Dermis blood vessel endothelial cell (primary cell): ENCODE measurements around the gene IGFBPL1. TPM values are rescaled to one million over a fixed set of nuclear protein-coding genes. Genes with fewer than 3 reads are reported as not detected.
A peak's percentile ranks its signal among the peaks of the same experiment; 100 is the strongest.
"Not testable (repeated sequence)": the region's sequence is repeated elsewhere in the genome, so short reads cannot be mapped to it uniquely, and the experiment has no call there.

Experiments used
- DNase-seq: peaks from one replicate; pipeline ENCODE4 v3.0.0; 2010
- total RNA-seq: library from RNA; depleted of rRNA; stranded (reverse); fragments of >200 nt; gene quantifications from 2 replicates; pipeline ENCODE4 v1.2.3, GENCODE V29; 2014

The IGFBPL1 gene
- total RNA-seq, 1 donor from 2014 or later, result 0.17 TPM

DNA sequence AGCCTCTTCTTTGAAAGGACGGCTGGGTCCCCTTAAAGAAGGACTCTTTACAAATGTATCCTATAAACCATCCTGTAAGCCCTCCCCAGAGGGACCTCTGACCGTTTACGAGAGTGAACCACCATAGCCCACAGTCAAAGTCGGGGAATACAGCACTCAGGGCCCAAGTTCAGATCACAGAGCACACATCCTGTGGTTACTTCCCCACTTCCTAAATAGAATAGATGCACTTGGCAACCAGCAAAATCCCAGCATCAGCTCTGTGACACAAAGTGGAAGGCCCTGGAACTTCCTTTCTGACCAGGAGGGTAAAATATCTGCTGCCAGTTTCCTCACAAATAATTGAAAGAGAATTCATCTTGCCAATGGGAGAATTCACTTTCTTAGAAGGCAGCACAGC lies 6.9 kb upstream of the IGFBPL1 start:
- no peak for DNase-seq

DNA sequence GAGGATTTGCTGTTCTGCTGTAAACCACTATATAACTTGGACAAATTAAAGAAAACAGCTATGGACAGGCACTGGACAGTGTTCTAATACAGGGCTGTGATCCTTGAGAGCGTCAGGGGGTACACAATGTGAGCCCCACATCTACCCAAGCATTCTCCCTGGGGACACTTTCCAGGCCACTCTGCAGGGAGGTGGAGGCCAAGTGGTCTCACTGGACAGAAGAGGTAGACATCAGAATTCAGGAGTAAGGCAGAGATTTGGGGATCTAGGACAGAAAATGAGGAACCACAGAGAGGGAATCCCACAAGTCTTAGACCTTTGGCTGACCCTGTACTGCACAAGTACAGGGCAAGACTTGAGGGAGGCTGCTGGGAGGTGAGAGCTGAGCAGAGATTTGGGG lies 3.8 kb upstream of the IGFBPL1 start:
- no peak for DNase-seq

DNA sequence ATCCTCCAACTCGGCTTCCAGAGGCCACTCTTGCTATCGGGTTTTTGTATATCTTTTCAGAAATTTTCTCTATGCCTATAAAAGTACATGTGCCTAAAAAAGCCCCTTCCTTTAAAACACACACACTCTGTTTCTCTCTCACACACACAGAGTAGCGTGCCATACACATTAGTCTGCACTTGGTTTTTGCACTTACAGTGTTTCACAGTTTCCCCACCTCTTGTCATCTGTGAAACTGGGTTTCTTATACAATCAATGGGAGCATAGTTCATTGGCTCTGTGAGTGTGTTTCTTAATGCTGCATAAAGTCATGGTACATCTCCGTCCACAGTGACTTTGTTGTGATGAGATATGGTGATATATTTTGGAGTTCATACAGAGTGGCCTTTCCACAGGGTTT lies 664 bp upstream of the IGFBPL1 start:
- no peak for DNase-seq

DNA sequence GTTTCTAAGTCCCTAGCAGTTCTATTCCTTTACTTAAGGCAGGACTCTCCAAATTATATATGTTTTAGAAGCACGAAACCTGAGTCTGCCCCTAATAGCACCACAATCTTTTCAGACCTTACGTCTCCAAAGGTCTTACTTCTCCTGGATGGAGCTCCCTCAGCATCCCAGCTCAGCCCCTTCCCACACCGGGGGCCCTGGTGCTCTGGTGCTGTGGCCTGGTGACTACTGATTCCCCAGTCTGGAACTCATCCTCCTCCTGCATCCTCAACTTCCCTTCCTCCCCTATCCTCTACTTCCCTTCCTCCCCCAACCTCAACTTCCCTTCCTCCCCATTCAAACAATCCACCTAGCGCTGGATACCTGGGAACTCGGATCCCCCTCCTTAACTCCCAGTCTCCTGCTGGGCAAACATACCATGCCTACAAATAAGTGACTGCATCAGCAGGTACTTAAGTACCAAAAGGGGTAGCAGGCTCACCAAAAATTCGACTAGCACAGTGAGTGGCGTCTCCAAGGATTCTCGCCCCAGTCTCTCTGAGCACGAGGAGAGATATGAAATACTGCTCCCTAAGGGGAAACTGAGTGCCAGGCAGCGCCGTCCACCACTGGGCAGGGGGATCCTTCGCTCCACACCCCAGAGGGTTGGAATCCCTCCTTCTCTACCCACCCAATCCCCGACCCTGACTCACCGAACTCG lies 831 bp downstream of the IGFBPL1 start:
- DNase-seq, result no peak

DNA sequence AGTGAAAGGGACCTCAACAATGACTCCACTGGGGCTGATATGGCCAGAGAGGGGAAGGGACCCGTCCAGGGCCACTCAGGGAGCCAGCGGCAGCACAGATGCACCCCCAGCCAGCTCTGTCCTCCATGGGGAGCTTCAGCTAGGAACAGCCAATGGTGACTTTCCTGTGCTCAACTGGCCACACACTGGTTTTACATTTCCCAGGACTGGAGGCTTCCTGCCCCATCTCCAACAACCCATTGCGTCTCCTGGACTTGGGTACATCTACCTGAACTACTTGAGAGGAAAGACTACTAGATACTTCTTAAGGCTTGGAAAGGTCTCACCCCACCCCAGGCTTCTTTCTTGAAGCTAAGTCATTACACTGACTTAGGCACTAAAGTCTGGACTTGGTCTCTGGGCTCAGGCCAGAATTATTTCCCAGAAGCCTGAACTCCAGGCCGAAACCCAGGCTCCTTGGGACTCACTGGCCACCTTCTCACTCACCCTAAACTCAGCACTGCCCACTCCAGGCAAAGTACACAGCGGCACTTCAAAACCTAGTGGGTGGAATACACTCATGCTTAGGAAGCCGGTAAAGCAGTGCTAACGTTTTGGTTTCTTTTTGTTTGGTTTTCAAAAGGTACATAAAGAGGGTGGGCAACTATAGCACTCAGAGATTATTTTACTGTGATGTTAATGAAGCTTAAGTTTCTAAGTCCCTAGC lies 1.5 kb downstream of the IGFBPL1 start:
- DNase-seq, result no peak

DNA sequence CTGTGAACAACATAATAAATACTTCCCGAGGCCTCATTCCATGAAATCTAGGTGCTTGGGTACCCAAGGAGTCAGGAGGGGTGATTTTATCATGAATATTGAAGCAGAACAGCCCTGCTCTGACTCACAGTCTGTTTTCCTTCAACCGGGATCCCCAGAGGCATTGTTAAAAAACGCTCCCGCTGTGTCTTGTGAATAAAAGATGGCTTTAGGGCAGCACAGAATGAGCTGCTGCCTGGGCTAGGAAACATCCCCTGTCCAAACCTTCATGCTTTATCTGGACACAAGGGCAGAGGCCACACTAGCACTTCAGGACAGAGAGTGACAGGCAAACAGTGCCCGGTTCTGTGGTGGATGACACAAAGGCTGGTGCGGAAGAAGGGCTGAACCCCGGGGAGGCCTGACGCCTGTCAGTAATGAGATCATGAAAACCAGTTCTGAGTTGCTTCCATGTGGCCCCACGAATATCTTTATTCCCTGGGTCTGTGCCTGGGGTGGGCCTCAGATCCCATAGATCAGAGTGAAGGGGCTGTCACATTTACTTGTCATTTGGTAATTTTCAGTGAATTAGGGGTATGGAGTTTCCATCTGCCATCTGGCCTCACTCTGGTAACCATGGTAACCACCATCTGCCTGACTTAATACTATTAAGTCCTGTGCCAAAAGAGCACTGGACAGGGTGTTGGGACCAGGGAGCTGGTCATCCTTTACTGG lies 2.6 kb downstream of the IGFBPL1 start:
- DNase-seq, result no peak

DNA sequence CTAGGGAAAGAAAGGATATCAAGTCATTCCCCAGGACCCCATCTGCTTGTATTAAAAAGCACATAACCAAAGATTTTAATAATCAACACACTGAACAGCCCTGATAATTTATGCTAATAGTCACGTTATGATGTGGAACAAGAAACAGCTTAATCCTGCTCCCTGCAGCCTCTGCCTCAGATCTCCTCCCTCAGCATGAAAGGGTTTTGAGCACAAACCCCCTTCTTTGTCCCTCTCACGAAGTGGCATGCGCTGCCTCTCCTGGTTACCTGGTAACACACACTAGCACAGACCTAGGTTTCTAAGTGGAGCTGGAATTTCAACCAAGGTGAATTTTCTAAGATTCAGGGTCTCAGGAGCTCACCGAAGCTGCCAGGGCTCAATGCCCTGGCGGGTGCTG lies 5.1 kb downstream of the IGFBPL1 start:
- no peak for DNase-seq

DNA sequence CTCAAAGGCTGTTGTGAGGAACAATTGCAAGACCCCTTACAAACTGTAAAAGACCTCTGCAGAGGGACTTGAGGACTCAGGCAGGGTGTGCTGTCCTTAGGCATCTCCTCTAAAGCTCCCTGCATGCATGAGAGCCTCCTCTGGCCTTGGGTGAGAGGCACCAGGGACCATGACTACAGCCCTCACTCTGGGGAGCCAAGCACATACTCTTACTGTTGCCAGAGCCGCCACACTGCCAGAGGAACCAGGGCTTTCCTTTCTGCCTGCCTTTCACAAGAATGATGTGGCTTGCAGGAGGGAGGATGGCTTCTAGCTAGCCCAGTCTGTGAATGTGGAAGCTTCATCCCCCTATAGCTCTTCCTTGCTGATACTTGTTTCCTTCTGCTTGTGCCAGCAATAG lies 5.9 kb downstream of the IGFBPL1 start:
- no peak for DNase-seq

DNA sequence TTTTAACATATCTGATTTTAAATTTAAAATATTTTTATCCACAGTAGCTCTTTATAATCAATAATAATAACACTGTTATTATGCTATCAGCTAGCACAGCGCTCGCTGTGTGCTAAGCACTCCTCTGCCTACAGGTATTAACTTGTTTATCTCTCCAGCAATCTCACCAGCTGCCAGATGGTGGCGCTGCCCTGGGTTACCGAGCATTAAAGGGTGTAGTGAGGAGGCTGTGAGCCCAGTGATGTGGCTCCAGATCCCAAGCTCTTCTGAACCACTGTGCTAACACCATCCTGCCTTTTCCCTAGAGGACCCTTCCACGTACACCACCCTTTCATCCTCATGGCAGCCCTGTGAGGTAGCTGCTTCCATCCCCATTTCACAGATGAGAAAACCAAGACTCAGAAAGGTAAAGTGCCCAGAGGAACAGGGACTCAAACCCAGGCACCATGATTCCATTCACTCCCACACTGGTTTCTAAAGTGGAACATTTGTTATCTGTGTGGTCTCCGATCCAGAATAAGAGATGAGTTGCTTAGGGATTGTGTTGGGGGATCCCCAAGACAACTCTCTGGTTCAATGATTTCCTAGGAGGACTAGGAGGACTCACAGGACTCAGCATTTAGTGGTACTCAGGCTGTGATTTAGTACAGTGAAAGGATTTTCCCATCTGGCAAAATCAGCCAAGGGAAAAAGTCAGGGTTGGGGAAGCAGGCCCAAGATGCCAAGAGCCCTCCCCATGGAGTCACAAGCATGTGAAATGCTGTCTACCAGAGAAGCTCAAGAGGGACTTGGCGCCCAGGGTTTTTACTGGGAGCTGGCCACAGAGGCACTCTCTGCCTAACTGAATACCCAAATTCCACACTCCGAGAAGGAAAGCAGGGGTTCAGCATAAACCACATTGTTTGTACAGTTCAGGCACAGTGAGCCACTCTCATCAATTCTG lies 7.0 kb downstream of the IGFBPL1 start:
- peak; percentile 43 for DNase-seq

DNA sequence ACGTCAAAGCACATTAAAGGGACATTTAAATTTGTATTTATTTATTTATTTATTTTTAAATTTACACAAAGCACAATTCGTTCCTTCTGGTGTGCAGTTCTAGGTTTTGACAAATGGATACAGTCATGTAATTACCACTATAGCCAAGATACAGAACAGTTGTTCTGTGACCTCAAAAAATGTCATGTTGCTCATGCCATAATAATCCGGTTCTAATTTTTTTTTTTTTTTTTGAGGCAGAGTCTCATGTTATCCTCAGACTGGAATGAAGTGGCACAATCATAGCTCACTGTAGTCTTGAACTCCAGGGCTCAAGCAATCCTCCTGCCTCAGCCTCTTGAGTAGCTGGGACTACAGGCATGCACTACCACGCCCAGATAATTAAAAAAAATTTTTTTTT lies 7.8 kb downstream of the IGFBPL1 start:
- no peak for DNase-seq

DNA sequence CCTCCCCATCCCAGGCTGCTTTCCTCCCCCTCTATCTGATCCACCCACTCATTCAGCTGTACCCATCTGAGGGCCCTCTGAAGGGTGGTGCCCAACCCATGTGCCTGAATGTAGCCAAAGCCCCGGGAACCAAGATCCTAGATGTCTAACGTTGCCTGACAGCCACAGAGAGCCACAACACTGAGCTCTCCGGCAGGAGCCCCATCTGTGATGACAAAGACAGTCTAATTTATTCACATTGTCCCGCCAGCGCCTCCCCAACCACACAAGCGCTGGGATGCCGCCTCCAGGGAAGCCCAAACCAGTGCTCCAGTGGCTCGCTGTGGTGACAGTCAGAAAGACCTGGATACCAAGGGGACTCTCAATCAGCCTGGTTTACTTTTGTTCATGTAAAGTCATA lies 8.4 kb downstream of the IGFBPL1 start:
- no peak for DNase-seq

DNA sequence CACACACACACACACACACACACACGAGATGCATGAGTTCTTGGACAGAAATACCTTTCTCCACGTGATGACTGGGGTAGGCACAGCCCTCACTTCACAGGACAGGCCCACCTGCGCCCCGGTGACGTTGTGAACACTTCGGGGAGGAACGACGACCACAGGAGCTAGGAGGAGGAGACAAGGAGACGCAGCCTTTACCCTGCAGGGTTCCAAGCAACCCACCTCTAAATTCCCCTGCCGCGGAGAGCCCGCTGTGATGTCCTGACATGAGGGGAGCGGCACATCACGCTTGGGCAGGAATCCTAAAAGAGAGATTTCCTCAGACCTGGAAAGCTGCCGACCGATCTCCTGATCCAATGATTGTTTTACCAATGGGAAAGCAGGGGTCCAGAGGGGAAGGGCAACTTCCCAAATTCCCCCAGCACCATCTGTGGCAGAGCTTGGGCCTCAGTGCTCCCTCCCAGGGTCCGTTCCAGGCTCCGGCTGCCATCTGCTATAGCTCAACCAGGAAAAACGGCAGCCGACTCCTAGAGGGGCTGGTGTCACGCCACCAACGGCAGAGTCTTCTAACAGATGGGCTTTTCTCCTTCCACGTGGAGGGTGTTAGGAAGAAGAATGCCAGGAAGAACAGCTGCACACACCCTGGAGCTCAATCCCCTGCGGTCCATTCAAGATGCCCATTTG lies 10.1 kb downstream of the IGFBPL1 start:
- no peak for DNase-seq

DNA sequence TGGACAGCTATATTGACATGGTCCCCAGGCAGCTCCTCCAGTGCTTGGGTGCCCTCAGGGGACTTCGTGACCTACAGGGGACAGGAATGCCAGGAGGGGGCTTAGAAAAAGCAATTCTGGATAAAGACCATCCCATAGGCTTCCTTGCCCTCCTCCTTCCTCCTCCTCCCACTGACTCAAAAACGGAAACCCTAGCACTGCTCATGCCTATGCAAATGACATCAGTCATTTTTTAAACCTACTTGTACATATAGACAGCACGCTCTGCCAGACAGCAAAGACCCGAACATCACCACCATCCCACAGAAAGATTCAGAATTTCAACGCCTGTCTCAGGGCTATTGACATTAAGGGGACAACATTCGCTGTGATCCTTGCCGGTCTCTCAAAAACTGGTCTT lies 11.0 kb downstream of the IGFBPL1 start:
- DNase-seq, result no peak

DNA sequence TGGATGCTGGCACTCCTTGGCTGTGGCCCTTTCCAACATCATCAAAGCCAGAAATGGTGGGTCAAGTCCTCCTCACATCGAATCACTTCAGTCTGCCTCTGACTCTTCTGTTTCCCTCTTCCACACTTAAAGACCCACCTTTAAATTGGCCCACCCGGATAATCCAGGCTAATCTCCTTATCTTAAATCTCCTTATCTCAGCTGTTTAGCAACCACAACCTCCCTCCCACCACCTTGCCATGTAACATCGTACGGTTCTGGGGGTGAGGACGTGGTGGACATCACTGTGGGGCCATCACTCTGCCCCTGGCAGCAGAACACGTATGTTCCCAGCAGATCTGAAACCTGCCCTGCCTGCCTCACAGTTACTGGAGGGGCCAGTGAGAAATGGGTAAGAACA lies 11.5 kb downstream of the IGFBPL1 start:
- no peak for DNase-seq

DNA sequence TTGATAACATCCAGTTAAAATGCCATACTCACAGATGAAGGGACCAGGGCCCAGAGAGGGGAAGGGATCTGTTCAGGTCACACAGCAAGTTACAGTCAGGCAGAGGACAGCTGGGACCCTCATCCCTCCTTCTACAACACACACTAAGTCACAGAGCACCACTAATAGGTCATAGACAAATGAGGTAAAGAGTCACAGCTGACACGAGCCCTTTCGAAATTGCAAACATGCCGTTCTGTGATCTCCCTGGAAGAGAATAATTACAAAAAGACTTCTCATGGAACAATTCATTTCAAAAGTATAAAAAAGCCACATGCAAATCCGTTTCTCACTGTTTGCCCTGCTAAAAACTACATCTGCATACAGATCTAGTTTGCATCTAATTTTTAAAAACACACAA lies 15.5 kb downstream of the IGFBPL1 start:
- no peak for DNase-seq

DNA sequence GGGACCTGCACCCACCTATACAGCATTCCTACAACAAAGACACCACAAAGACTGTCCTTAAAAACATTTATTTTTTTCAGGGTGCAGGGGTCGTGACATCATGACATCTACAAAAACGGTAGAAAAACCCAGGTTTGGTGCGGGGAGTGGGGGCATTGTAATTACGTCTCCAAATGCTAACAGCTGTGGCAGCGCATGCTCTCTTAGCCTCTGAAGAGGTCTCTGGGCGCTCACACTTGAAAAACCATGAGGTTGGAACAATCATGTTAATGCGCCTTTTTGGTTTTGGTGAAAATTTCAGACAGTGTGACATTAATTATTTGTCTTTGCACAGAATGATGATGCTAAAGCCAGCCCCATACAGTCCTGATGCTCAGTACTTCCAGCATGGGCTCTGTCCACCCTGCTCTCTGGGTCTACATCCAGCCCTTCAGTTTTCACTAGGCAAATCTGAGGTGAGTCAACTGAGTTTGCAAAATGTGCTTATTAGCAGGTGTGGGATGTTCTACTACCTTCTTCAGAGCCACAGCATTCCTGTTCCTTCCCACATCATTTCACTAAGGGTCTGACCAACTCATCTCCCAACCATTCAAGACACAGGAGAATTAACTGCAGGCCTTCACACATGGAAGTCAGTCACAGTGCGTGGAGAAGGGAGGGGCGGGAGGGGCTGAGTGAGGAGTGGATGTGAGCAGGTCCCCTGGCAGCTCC lies 17.6 kb downstream of the IGFBPL1 start:
- no peak for DNase-seq

DNA sequence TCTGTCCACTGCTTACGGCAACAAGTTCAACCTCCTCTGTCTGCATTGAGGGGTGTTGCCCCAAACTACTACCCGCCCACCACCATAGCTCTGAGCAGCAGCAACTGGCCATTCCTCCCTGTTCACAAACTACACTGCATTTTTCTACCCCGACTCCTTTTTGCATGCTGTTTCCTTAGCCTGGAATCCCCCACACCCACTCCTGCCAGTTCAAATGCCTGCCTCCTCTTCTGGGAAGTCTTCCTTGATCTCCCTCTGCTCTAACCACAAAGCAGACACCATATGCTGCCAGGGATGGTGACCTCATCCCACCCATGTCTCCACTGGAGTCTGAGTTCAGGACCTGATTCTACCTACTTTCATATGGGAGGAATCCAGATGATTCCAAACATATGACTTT lies 18.5 kb downstream of the IGFBPL1 start:
- DNase-seq, result no peak

DNA sequence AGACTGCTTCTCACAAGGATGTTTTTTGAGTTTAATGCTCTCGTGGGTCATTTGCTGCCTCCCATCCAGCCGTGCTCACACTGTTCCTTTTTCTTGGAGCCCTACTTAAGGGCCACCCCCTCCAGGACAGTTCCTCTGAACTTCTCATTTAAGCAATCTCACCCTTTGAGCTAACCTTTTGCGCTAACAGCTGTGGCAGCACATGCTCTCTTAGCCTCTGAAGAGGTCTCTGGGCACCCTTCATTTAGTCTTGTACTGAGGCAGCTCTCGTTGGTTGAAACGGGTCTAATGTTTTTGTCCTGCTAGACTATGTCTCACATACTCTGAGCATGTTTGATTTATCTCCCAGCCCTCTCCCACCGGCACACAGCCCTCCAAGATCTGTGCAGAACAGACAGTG lies 19.9 kb downstream of the IGFBPL1 start:
- DNase-seq, result no peak

DNA sequence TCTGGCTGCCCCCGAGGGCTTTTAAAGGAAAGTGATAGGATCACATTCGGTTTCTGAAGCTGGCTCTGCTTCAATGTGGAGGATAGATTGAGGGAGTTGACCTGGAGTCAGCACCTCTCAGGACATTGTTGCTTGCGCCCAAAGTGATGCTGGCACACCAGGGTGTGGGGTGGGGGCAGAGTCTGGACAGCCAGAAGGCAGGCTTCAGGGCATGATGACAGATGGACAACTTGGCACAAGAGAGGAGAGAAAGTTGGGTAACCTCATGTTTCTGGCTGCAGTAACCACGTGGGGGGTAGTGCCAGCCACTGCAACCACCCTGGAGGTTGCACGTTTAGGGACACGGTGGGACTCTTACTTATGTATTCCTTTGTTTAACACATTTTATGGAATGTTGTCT lies 22.3 kb downstream of the IGFBPL1 start:
- DNase-seq, result no peak

DNA sequence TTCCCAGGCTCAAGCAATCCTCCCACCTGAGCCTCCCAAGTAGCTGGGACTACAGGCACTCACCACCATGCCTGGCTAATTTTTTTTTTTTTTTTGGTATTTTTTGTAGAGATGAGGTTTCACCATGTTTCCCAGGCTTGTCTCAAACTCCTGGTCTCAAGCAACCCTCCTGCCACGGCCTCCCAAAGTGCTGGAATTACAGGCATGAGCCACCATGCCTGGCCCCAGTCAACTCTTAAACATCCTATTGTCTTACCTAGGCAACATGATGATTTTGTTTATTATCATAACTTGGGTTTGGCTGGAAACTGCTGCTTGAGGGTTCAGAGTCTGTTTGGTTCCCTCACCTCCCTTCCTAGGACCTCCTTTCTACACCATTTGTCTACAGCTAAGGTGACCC lies 25.1 kb downstream of the IGFBPL1 start:
- not testable (repeated sequence) for DNase-seq

DNA sequence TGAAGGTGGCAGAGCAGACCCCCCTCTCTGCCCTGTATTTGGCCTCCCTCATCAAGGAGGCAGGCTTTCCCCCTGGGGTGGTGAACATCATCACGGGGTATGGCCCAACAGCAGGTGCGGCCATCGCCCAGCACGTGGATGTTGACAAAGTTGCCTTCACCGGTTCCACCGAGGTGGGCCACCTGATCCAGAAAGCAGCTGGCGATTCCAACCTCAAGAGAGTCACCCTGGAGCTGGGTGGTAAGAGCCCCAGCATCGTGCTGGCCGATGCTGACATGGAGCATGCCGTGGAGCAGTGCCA lies 27.9 kb downstream of the IGFBPL1 start:
- DNase-seq, result no peak
